Measurements from ENCODE around the gene TSPOAP1.

Gene TSPOAP1

DNA sequence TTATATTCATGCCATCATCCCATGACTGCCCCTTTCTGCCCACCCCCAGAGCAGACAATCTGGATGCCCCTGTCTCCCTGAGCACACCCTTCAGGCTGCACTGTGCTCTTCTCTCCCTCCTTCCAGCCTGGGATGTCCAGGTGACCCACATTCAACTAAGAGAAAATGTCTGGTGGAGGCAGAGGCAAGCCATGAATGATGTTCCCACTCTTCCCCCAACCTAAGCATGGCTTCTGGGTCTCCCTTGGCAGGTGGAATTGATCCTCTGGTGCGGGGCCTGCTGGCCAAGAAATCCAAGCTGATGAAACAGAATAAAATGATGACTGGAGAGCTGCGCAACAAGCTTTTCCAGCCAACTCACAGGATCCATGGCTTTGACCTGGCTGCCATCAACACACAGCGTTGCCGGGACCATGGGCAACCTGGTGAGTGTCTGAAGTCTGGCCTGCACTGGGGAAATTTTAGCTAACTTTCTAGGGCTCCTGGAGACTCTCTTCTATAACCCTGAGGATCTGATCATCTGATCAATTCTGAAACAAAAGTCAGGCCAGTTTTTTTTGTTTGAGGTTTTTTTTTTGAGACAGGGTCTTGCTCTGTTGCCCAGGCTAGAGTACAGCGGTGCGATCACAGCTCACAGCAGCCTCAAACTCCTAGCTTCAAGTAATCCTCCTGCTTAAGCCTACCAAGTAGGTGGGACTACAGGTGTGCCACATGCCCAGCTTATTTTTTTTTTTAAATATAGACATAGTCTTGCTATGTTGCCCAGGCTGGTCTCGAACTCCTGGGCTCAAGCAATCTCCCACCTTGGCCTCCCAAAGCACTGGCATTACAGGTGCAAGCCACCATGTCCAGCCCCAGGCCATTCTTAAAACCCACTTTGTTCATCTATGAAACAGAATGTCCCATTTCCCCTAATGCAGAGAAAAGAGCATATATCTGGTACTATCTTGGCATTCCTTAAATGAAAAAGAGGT is 62.4 kb downstream of the TSPOAP1 start:
- no peak overlapping the region for H3K4me3 ChIP-seq (ENCODE audit: low read depth, low read length)
- TF ChIP-seq, protein P1, sequence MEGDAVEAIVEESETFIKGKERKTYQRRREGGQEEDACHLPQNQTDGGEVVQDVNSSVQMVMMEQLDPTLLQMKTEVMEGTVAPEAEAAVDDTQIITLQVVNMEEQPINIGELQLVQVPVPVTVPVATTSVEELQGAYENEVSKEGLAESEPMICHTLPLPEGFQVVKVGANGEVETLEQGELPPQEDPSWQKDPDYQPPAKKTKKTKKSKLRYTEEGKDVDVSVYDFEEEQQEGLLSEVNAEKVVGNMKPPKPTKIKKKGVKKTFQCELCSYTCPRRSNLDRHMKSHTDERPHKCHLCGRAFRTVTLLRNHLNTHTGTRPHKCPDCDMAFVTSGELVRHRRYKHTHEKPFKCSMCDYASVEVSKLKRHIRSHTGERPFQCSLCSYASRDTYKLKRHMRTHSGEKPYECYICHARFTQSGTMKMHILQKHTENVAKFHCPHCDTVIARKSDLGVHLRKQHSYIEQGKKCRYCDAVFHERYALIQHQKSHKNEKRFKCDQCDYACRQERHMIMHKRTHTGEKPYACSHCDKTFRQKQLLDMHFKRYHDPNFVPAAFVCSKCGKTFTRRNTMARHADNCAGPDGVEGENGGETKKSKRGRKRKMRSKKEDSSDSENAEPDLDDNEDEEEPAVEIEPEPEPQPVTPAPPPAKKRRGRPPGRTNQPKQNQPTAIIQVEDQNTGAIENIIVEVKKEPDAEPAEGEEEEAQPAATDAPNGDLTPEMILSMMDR (IDR thresholded peaks at IDR 0.05; ENCODE audit: low read depth, low read length): no peak

DNA sequence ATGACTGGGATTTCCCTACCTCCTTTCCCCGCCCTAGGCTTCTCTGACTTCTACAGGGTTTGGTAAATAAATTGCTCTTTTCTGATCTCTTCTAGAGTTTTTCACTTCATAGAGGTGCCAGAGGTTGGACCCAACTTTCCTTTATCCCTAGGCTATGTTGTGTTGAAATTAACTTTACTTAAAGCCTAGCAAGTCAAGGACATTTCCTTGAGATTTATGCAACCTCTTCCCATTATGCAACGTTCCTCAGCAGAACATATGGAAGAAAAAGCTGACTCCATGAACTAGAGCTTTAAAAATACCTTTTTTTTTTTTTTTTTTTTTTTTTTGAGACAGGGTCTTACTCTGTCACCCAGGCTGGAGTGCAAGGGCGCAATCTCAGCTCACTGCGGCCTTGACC is 63.3 kb downstream of the TSPOAP1 start:
- H3K4me3 ChIP-seq (ENCODE audit: low read depth, low read length): no peak overlapping the region
- TF ChIP-seq, protein P1 (IDR thresholded peaks at IDR 0.05; ENCODE audit: low read depth, low read length): no peak

GRCh38 chr17:58264407-58265103 is 64.0 kb downstream of the TSPOAP1 start:
- TF ChIP-seq, protein P1 (IDR thresholded peaks at IDR 0.05; ENCODE audit: low read depth, low read length): no peak
- no peak overlapping the region for H3K4me3 ChIP-seq (ENCODE audit: low read depth, low read length)

DNA sequence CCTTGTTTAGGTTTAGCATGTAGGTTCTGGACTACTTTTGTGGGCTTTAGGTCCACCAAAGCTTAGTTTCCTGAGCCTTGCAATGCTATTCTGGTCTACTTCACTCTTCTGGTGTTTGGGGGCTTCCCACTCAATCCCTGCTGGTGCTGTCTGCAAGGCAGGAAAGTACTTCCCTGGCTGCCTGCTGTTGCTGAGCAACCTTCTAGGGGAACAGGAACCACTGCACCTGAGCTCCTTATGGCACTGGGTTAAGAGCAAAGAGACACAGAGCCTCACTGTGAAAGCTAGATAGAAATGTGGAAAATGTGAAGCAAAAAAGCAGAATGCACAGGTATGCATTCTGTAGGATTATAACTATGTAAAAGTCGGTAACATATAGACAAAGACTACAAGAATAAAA is 64.8 kb downstream of the TSPOAP1 start:
- no peak overlapping the region for H3K4me3 ChIP-seq (ENCODE audit: low read depth, low read length)
- TF ChIP-seq, protein P1 (IDR thresholded peaks at IDR 0.05; ENCODE audit: low read depth, low read length): no peak

GRCh38 chr17:58262149-58262548 is 66.4 kb downstream of the TSPOAP1 start:
- TF ChIP-seq, protein P1 (IDR thresholded peaks at IDR 0.05; ENCODE audit: low read depth, low read length): no peak
- H3K4me3 ChIP-seq (ENCODE audit: low read depth, low read length): no peak overlapping the region

DNA sequence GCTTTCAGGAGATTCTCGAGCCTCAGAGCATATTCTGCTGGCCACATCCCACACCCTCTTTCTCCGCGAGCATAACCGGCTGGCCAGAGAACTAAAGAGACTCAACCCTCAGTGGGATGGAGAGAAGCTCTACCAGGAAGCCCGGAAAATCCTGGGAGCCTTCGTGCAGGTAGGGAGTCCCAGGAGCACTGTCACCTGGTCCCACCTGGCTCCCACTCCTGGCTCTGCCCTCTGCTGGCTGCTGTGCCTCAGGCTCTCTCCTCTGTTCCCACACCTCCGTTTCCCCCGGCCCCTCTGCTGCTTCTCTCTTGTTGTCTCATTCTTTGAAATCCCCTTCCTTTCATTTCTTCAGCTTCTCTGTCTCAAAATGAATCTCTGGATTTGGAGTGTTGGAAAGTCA is 73.8 kb downstream of the TSPOAP1 start:
- no peak overlapping the region for H3K4me3 ChIP-seq (ENCODE audit: low read depth, low read length)
- TF ChIP-seq, protein P1 (IDR thresholded peaks at IDR 0.05; ENCODE audit: low read depth, low read length): no peak

GRCh38 chr17:58253082-58253481 is 75.5 kb downstream of the TSPOAP1 start:
- no peak overlapping the region for H3K4me3 ChIP-seq (ENCODE audit: low read depth, low read length)
- TF ChIP-seq, protein P1 (IDR thresholded peaks at IDR 0.05; ENCODE audit: low read depth, low read length): no peak

Measured in WI38 (cell line).